Activated CD8-positive, alpha-beta T cell treated with anti-CD3 and anti-CD28 coated beads for 36 hours (primary cell): ENCODE data around the gene NEK6. TPM values are rescaled to one million over a fixed set of nuclear protein-coding genes. Genes with fewer than 3 reads are reported as not detected.

ENCODE experiments used
- ATAC-seq: fragments of 200-7000 bp; cut with Tn5 transposase; one replicate; pipeline ENCODE4 v1.10.0; 2021; ENCODE audit warnings: mild to moderate bottlenecking, moderate library complexity
- CTCF ChIA-PET: fragments of 350-600 bp; sonication (Branson Sonifier 250); formaldehyde crosslinking; loops from one replicate; lab custom pipeline; 2021; ENCODE audit warnings: antibody characterized with exemption; lab: Charles Lee
- POLR2A ChIA-PET: fragments of 350-600 bp; sonication (Branson Sonifier 250); formaldehyde crosslinking; loops from one replicate; lab custom pipeline; 2021; ENCODE audit warnings: antibody characterized with exemption; lab: Charles Lee
- DNase-seq: peaks from one replicate; pipeline ENCODE4 v3.0.0-alpha.2; 2020
- H3K27ac Mint-ChIP-seq: one replicate; pipeline ENCODE4 v1.8.0; 2021; ENCODE audit warnings: mild to moderate bottlenecking, mixed read lengths
- H3K27me3 Mint-ChIP-seq: one replicate; pipeline ENCODE4 v1.8.0; 2021; ENCODE audit warnings: mixed read lengths
- H3K36me3 Mint-ChIP-seq: one replicate; pipeline ENCODE4 v1.8.0; 2021; ENCODE audit warnings: low read depth, mixed read lengths
- H3K4me1 Mint-ChIP-seq: one replicate; pipeline ENCODE4 v1.8.0; 2021; ENCODE audit warnings: low read depth, mixed read lengths
- H3K4me3 Mint-ChIP-seq: one replicate; pipeline ENCODE4 v1.8.0; 2021; ENCODE audit warnings: mild to moderate bottlenecking, moderate library complexity, mixed read lengths
- H3K9me3 Mint-ChIP-seq: one replicate; pipeline ENCODE4 v1.8.0; 2021; ENCODE audit warnings: mixed read lengths
- intact Hi-C: fragments of 100-400 bp; cut with micrococcal nuclease; formaldehyde crosslinking; loops from one replicate; pipeline ENCODE4 v1.10.0; 2022
- total RNA-seq, 2 experiments: library from RNA; stranded (reverse); gene quantifications; one replicate each; pipeline ENCODE4 v1.2.3, GENCODE V29; 2021
- TF ChIP-seq, protein P1 (sequence below): fragments of 200-600 bp; IDR thresholded peaks from one replicate; pipeline ENCODE4 v1.8.0; 2022; ENCODE audit warnings: antibody characterized with exemption, mild to moderate bottlenecking

Gene NEK6
- total RNA-seq, 2 experiments from 2014 or later = 20.2 to 21.8 TPM

DNA sequence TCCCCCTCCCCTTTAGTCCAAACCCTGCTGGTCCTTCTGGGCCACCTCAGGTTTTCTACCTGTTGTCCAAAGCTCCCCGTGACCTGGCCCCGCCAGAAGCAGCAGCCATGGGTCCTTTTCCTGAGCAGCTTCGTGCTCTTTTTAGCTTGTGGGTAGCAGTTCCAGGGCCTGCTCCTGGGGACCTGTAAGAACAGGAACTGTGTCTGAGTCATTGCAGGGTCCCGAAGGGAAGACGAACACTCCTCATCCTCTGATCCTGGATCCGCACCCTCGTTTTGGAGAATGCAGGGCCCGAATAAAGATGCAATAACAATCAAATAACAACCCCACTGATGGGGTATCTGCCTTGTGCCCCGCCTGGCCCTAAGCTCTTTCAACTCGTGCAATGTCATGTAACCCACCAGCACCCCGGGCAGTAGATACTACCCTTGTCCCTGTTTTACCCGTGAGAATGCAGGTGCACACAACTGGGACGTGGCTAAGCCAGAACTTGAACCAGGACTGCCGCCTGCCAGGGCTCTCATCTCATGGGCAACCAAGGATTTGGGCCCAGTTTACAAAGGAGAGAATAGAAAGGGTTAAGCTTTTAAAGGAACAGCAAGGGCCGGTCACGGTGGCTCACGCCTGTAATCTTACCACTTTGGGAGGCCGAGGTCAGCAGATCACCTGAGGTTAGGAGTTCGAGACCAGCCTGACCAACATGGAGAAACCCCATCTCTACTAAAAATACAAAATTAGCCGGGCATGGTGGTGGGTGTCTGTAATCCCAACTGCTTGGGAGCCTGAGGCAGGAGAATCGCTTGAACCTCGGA lies 33.2 kb downstream of the NEK6 start:
- no peaks in the 10 kb centered on the region for H3K9me3 Mint-ChIP-seq
- DNase-seq (no peak), ATAC-seq (no peak)
- peaks cover 73% of the 10 kb centered on the region for H3K4me1 Mint-ChIP-seq
- peak overlapping the region; percentile 69 for H3K4me3 Mint-ChIP-seq
- H3K36me3 Mint-ChIP-seq = peaks cover 5% of the 10 kb centered on the region
- TF ChIP-seq, protein P1, sequence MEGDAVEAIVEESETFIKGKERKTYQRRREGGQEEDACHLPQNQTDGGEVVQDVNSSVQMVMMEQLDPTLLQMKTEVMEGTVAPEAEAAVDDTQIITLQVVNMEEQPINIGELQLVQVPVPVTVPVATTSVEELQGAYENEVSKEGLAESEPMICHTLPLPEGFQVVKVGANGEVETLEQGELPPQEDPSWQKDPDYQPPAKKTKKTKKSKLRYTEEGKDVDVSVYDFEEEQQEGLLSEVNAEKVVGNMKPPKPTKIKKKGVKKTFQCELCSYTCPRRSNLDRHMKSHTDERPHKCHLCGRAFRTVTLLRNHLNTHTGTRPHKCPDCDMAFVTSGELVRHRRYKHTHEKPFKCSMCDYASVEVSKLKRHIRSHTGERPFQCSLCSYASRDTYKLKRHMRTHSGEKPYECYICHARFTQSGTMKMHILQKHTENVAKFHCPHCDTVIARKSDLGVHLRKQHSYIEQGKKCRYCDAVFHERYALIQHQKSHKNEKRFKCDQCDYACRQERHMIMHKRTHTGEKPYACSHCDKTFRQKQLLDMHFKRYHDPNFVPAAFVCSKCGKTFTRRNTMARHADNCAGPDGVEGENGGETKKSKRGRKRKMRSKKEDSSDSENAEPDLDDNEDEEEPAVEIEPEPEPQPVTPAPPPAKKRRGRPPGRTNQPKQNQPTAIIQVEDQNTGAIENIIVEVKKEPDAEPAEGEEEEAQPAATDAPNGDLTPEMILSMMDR = no peak
- peak overlapping the region; percentile 75 for H3K27ac Mint-ChIP-seq
- POLR2A ChIA-PET = interaction anchor here (0.7 to 1.2 kb wide), 2 partner anchors 21 to 37 kb away, joined by 3 read pairs; no protein-coding TSS in a partner anchor
- peaks cover 5% of the 10 kb centered on the region for H3K27me3 Mint-ChIP-seq
- CTCF ChIA-PET = interaction anchor here (1.5 to 4.1 kb wide), 4 partner anchors 28 to 168 kb away, joined by 3 to 49 read pairs (median 12); partner anchors contain the start of gene NEK6
- intact Hi-C loops = loop anchor here (5.0 kb wide), 1 partner anchor 164 kb away; no protein-coding TSS in a partner anchor

DNA sequence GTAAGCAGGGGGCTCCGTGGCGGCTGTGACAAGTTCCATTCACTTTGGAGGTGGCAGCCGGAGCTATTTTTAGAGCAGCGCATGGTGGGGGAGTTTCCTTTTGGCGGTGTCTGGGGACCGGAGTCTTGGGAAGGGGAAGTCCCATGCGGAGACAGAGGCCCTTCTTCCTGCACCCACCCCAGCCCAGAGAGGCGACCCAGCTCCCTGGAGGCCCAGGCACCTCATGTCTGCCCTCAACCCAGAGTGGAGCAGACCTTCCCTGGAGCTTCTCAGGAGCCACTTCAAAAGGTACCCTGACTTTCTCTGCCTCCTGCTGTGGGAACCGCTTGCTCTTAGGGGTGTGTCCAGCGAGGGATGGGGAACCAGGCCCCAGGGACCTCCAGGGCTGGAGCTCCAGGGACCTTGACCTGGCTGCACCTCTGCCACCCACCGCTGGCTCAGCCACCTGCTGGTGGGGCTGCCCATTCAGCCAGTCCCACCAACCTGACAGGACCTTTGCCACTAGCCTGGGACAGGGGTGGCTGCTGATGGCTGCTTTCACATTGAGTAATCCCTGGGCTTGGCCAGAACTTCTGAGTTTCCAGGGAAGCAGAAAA lies 34.1 kb downstream of the NEK6 start:
- intact Hi-C loops = loop anchor here (5.0 kb wide), 1 partner anchor 165 kb away; no protein-coding TSS in a partner anchor
- peak overlapping the region; percentile 69 for H3K4me3 Mint-ChIP-seq
- ChIA-PET POLR2A (interaction anchor here (0.6 to 1.2 kb wide), 2 partner anchors 11 to 20 kb away, joined by 3 read pairs; no protein-coding TSS in a partner anchor), CTCF (interaction anchor here (1.1 to 4.1 kb wide), 5 partner anchors 10 to 169 kb away, joined by 3 to 49 read pairs (median 9); partner anchors contain the start of gene NEK6)
- TF ChIP-seq, protein P1 = no peak
- H3K36me3 Mint-ChIP-seq = peaks cover 5% of the 10 kb centered on the region
- ATAC-seq (peak; percentile 87), DNase-seq (peak; percentile 86)
- no peaks in the 10 kb centered on the region for H3K9me3 Mint-ChIP-seq
- peak overlapping the region; percentile 76 for H3K27ac Mint-ChIP-seq
- peaks cover 63% of the 10 kb centered on the region for H3K4me1 Mint-ChIP-seq
- H3K27me3 Mint-ChIP-seq = peaks cover 5% of the 10 kb centered on the region

DNA sequence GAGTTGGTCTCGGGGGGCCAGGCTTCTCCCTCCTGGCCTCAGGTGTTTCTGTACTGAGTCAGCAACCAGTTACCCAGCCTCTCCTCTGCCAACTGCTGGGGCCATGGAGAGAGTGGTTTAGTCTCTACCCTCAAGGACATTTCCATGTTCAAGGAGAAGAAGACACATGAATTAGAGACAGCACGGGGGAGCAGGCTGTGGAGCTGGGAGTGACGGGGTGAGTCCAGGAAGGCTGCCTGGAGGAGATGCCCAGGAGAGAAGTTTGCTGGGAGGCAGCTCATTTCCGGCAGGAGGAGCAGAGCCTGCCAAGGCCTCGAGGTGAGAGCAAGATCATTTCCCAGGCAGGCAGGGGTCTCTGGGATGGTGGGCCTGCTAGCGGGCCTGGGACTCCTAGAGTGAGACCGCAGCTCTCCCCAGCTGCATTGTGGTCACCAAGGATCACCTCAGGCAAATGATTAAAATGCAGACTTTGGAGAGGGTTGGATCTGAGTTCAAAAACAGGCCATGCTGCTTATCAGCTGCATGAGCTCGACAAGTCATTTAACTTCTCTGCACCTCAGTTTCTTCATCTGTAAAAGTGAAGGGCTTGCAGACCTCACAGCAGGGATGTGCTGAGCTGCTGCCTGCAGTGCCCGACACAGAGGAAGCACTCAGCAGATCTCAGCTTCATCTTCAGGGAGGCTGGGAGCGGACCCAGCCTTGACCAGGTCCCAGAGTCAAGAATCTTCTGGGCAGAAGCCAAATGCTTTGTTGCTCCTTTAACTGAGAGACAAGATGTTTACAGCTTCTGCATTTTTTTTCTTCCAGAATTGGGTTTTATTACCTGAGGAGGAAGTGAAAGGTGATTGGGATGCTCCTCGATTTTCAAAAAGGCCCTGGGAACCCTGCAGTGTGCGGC lies 35.2 kb downstream of the NEK6 start:
- ChIA-PET CTCF (interaction anchor here (0.7 to 4.1 kb wide), 12 partner anchors 9 to 252 kb away, joined by 3 to 49 read pairs (median 4); partner anchors contain the start of gene NEK6), POLR2A (interaction anchor here (0.6 kb wide), 1 partner anchor 335 kb away, joined by 5 read pairs; no protein-coding TSS in a partner anchor)
- peak overlapping the region; percentile 76 for H3K27ac Mint-ChIP-seq
- ATAC-seq (no peak), DNase-seq (no peak)
- TF ChIP-seq, protein P1 = no peak
- H3K9me3 Mint-ChIP-seq = no peaks in the 10 kb centered on the region
- peaks cover 5% of the 10 kb centered on the region for H3K36me3 Mint-ChIP-seq
- peaks cover 53% of the 10 kb centered on the region for H3K4me1 Mint-ChIP-seq
- peaks cover 5% of the 10 kb centered on the region for H3K27me3 Mint-ChIP-seq
- peak overlapping the region; percentile 69 for H3K4me3 Mint-ChIP-seq
- intact Hi-C loops = loop anchor here (5.0 kb wide), 1 partner anchor 166 kb away; no protein-coding TSS in a partner anchor

DNA sequence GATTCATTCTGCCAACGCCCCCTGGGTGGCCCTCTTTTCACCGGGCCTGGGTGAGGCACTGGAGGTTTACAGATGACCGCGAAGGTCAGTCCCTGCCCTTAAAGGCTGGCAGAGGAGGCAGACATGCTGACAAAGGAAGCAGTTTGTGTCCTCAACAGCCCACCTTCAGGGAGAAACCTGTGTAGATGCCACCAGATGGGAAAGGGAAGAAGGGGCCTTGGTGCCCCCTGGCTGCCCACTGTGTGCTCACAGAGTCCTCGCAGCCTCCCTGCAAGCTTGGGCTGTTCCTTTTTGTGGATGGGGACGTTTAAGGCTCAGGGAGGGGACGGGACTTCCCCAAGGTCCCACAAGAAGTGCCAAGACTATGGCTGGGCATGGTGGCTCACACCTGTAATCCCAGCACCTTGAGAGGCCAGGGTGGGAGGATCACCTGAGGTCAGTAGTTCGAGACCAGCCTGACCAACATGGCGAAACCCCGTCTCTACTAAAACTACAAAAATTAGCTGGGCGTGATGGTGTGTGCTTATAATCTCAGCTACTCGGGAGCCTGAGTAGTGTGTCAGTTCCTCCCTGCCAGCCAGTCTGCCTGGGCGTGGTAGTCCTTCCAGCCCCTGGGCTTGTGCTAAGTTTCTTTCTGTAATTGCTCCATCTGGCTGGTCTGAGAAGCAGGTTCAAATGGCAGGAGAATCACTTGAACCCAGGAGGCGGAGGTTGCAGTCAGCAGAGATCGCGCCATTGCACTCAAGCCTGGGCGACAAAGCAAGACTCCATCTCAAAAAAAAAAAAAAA lies 36.2 kb downstream of the NEK6 start:
- CTCF ChIA-PET = interaction anchor here (1.1 to 4.1 kb wide), 8 partner anchors 19 to 253 kb away, joined by 3 to 49 read pairs (median 6); partner anchors contain the start of gene NEK6
- peak overlapping the region; percentile 69 for H3K4me3 Mint-ChIP-seq
- TF ChIP-seq, protein P1 = peak; percentile 48
- peaks cover 5% of the 10 kb centered on the region for H3K36me3 Mint-ChIP-seq
- POLR2A ChIA-PET = no interaction called here
- intact Hi-C loops = loop anchor here (5.0 kb wide), 1 partner anchor 167 kb away; no protein-coding TSS in a partner anchor
- no peak overlapping the region for H3K27ac Mint-ChIP-seq
- peak; percentile 21 for ATAC-seq
- H3K4me1 Mint-ChIP-seq = peaks cover 47% of the 10 kb centered on the region
- H3K27me3 Mint-ChIP-seq = peaks cover 5% of the 10 kb centered on the region
- DNase-seq = peak; percentile 71
- H3K9me3 Mint-ChIP-seq = no peaks in the 10 kb centered on the region
